Measurements from ENCODE around the gene DCAF12. TPM values are rescaled to one million over a fixed set of nuclear protein-coding genes. Genes with fewer than 3 reads are reported as not detected.

DCAF12 gene
- total and polyA plus RNA-seq, 2 of the 8 experiments (the other 6 are each of a cell fraction or from before 2014, with no cell fraction given) = 22.7 to 29.2 TPM

GRCh38 chr9:34134521-34134920, 8.0 kb upstream of the DCAF12 start:
- DNase-seq (ENCODE audit: low read depth in 1 of 2, low spot score in 2 of 2) (no peak), FAIRE-seq (no peak)
- H3K9me3 ChIP-seq (ENCODE audit: insufficient read depth in 2 of 2, low read depth in 1 of 2, low read length in 1 of 2) = peaks cover 3 to 6% of the 10 kb centered on the region in 2 experiments; a peak in 1 of 4 replicates
- no peak overlapping the region for H3K9ac ChIP-seq (replicated peaks in 1 of 4; ENCODE audit: extremely low read depth in 1 of 4, low read depth in 3 of 4, low read length in 3 of 4)
- no peak for TF ChIP-seq CBX8 (IDR thresholded peaks at IDR 0.05; ENCODE audit: borderline replicate concordance, low read depth, low read length)
- no peaks in the 10 kb centered on the region for H4K20me1 ChIP-seq (replicated peaks in 1 of 2; ENCODE audit: control insufficient read depth in 1 of 2, insufficient read depth in 2 of 2, low read length in 2 of 2)
- no peak overlapping the region for H2BK15ac ChIP-seq (ENCODE audit: low read length)
- no peaks in the 10 kb centered on the region for H3K36me3 ChIP-seq (ENCODE audit: control insufficient read depth in 2 of 4, insufficient read depth in 4 of 4, low read length in 3 of 4)
- no peaks in the 10 kb centered on the region for H3K79me1 ChIP-seq (ENCODE audit: low read depth, low read length)
- CTCF ChIA-PET (ENCODE audit: partially characterized antibody) = interaction anchor here (1.2 to 2.0 kb wide), 3 partner anchors 21 to 118 kb away, joined by 4 to 7 read pairs (median 4); no protein-coding TSS in a partner anchor
- H3K4me2 ChIP-seq (ENCODE audit: insufficient read depth in 1 of 2, low read depth in 2 of 2, low read length in 2 of 2) = no peak overlapping the region
- H3K56ac ChIP-seq (replicated peaks; ENCODE audit: insufficient read length, low read depth, low read length) = no peak overlapping the region
- H3K14ac ChIP-seq (ENCODE audit: insufficient read length) = no peak overlapping the region
- H3K4me1 ChIP-seq (replicated peaks in 1 of 4; ENCODE audit: control insufficient read depth in 3 of 4, insufficient read depth in 4 of 4, low read length in 3 of 4) = no peaks in the 10 kb centered on the region
- H3K27me3 ChIP-seq (replicated peaks in 1 of 4; ENCODE audit: control insufficient read depth in 3 of 4, extremely low read depth in 1 of 4, insufficient read depth in 3 of 4, low read length in 3 of 4) = no peaks in the 10 kb centered on the region
- H2BK12ac ChIP-seq (ENCODE audit: low read depth, low read length) = no peak overlapping the region
- no peak overlapping the region for H2AK5ac ChIP-seq (ENCODE audit: low read depth, low read length)
- H4K91ac ChIP-seq (replicated peaks; ENCODE audit: insufficient read length, low read length) = no peak overlapping the region
- H3K23ac ChIP-seq (ENCODE audit: insufficient read length) = no peak overlapping the region
- no peak overlapping the region for H3K4ac ChIP-seq (replicated peaks; ENCODE audit: insufficient read length, low read depth, low read length)
- no peak overlapping the region for H2BK120ac ChIP-seq (replicated peaks; ENCODE audit: low read depth, low read length)
- POLR2A ChIA-PET (ENCODE audit: partially characterized antibody) = interaction anchor here (0.6 kb wide), 1 partner anchor 49 kb away, joined by 3 read pairs; no protein-coding TSS in a partner anchor
- no peak overlapping the region for H3K4me3 ChIP-seq (ENCODE audit: extremely low read depth in 1 of 4, insufficient read depth in 2 of 4, low read depth in 3 of 4, low read length in 4 of 4)
- no peak overlapping the region for H2BK20ac ChIP-seq (ENCODE audit: low read length)
- H4K8ac ChIP-seq (ENCODE audit: extremely low read depth, insufficient read depth, low read length) = no peak overlapping the region
- no peak overlapping the region for H4K5ac ChIP-seq (ENCODE audit: insufficient read length, low read depth, low read length)
- WGBS, 2 experiments (ENCODE audit: extremely low coverage in 1 of 2, insufficient coverage in 1 of 2, insufficient read length in 1 of 2, insufficient replicate concordance in 2 of 2, low coverage in 1 of 2, low lambda C conversion rate in 2 of 2, missing lambda C conversion rate in 1 of 2) = 98% methylated on average over 11 of the region's 30 CpGs; no CpG with 5 or more reads in 1 of the 2 experiments
- H2BK5ac ChIP-seq (ENCODE audit: low read depth, low read length) = no peak overlapping the region
- no peak overlapping the region for H2AFZ ChIP-seq (ENCODE audit: low read length)
- no peak overlapping the region for H3K27ac ChIP-seq (ENCODE audit: low read depth, low read length)
- no peaks in the 10 kb centered on the region for H3K23me2 ChIP-seq (ENCODE audit: low read depth, low read length)
- no peak overlapping the region for H3K18ac ChIP-seq (ENCODE audit: extremely low read depth, low read length)
- no peaks in the 10 kb centered on the region for H3K79me2 ChIP-seq (ENCODE audit: control insufficient read depth in 1 of 2, insufficient read depth in 2 of 2, low read length in 2 of 2)
